Amygdala (tissue), 56 donors: ENCODE measurements around the gene RPL31.

ENCODE experiments used
- DNase-seq, 56 donors: peaks; one replicate each; lab custom pipeline; 2025; lab: John Stamatoyannopoulos, UW

Gene RPL31

DNA sequence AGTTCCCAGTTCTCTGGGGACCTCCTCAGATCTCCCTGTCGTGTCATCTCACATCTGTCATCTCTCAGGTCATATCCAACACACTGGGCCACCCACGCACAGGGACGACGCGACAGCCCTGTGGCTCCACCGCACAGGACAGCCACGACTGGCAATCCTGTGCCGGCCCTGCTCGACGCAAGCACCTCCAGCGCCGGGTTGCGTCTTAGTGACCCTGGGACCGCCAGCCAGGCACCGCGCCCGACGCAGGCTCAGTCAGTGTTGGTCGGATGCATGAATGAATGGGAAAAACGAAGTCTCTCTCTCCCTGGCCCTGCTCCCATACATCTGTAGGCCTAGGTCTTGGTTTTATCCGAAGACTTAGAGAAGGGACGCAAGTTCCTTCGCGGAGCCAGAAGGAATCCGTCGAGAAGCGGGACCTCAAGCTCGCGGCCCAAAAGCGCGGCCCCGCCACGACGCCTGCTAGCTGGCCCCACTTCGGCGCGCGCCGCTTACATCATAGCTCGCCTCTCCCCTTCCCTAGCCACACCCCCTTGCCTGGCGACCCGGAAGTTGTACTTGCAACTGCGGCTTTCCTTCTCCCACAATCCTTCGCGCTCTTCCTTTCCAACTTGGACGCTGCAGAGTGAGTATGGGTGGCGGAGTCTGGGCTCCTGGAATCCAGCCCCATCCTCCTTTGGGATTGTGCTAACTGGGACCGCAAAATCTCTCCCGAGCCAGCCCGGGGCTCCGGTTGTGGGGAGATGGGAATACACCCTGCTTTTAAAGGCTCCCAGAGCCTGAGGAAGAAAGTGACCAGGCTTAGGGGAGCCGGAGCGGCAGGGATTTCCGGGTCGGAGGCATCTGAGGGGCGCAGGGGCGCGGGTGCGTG is at the start of gene RPL31:
TSS of gene RPL31 (plus strand) at position 599 of the 871 bp plus-strand sequence. CDS start 413 bp downstream, outside the sequence.
- peak; percentile 72 to 98 (median 93) for DNase-seq

- DNase-seq, result no peak
Observed at GRCh38 chr2:100952512-100952911, 49.6 kb upstream of the RPL31 start.

DNA sequence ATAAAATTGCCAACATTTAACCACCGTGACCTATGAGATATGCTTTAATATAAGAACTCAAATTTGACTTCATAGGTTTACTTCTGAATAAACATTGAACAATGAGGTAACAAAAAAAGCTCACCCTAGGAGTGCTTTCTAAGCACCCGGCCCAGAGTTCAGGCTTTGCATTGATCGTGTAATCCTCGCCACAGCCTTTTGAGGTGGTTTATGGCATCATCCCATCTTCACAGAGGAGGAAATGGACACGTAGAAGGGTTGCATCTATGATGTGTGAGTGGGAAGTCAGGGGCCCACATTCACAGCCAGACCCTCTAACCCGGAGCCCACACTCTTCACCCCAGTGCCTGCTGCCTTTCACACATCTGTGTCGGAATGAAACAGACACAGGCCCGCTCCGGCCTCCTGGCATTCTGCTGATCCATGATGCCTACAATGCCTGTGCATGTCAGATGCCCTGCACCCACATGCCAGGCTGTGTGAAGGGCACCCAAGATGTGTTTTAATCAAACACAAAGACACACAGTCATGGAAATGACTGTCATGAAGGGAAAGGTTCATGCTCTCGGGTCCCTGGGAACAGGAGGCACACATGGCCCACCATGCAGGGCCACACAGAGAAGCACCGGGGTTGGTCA is 48.6 kb upstream of the RPL31 start:
- no peak for DNase-seq

- DNase-seq, result no peak
Observed at GRCh38 chr2:100954044-100954420, 48.1 kb upstream of the RPL31 start.

DNA sequence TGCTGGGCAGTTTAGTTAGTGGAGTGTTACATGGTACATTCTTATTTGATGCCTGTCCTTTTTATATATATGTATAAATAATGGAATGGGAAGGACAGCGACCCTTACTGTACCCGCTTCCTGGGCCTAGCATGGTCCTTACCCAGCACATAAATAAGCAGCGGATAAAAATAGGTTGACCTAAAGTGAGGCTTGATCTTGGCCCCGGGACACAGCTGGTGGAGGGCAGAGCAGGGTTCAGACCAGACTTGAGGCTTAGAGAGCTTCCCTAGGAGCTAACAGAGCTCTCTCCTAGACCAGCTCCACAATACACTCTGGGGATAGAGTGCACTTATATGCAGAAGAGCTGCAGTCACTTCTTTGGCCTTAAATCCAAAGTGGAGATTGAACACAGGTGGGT is 46.9 kb upstream of the RPL31 start:
- no peak for DNase-seq

DNA sequence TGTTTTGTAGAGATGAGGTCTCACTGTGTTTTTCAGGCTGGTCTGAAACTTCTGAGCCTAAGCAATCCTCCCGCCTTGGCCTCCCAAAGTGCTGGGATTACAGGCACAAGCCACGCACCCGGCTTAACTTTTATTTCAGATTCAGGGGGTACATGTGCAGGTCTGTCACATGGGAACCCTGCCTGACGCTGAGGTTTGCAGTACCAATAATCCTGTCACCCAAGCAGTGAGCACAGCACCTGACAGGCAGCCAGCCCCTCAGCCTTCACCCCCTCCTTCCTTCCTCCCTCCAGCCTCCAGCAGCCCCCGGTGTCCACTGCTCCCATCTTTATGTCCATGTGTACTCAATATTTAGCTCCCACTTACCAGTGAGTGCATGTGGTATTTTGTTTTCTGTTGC is 46.0 kb upstream of the RPL31 start:
- DNase-seq, result no peak

DNA sequence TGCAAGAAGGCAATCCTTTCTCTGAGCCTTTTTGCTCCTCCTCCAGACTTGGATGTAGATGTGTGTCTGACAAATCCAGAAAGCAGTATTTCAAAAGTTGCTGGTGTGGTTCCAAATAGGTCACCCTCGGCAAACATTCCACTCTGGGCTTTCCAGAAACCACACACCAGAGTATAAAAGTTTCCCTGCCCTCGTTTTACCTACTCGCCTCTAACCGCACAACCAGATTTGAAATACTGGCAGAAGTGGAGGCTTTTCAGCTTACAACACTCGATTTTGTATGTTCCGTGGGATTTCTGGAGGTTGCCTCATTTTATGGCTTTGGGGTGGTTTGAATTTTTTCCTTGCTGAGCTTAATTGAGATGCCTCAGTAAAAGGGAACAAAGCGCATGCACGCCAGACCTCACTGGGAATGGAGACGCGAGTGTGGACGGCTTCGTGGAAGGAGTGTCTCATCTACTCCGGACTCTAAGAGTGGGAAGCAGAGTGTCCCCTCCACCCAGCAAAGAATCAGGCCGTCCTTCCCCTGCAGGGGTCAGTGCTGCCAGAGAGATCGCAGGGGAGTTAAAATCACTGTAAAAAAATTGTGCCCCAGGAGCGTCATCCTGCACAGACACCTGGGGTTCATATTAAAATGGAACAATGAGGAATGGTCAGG is 44.0 kb upstream of the RPL31 start:
- peak in 3 of 56 donors; percentile 7 to 29 (median 8) for DNase-seq

DNA sequence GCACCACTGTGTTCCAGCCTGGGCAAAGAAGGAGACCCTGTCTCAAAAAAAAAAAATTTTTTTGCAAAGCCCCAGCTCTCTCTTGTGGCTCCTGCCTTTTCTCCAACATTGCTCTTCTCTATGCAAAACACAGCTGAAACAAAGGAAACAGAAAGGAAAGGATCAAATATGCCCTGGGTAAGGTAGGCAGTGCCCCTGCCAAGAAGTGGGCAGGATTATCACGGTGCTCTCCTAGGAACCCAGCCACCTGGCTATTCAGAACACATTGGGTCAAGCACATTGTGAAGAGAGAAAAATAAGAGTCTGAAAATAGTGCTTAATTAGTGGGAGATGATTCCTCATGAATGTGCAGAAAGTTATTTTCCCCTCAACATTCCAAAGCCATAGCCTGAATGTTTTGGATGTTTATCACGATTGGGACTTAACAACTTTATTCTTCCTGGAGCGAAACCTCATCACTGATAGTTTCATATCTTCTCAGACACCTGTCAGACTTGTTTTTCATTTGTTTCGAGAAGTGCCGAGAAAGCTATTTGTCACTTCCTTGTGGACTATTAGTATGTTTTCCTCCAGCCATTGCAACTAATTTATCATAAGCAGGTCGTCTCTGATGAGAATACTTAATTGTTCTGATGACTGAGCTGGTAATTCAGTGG is 42.7 kb upstream of the RPL31 start:
- no peak for DNase-seq

- DNase-seq, result no peak
Observed at GRCh38 chr2:100960688-100961087, 41.4 kb upstream of the RPL31 start.

DNA sequence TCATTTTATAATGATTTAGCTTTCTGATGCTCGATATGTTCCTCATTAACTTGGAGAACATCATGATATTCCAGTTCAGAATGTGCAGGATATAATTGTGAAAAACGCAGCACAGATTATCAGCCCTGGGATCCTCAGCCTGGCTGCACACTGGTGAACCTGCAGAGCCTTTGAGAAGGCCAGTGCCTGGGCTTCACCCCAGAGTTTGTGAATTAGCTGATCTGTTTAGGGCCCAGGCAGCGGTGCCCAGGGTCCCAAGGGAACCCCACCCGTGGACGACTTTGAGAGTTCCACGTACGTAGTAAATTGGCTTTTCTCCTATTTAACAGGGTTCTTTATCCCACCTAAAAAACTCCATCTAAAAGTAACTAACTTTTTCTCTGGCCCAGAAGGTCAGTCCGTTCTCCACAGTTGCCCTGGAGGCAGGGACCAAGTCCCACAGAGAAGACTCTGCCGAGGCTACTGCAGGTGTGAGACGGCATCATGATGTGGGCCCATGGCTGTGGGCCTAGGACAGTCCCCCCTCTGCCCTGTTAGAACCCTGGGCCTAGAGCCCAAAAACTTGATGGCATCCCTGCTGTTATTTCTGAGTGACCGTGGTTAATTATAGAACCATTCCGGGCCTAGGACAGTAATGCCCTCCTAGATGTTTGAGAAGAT is 39.6 kb upstream of the RPL31 start:
- no peak for DNase-seq

DNA sequence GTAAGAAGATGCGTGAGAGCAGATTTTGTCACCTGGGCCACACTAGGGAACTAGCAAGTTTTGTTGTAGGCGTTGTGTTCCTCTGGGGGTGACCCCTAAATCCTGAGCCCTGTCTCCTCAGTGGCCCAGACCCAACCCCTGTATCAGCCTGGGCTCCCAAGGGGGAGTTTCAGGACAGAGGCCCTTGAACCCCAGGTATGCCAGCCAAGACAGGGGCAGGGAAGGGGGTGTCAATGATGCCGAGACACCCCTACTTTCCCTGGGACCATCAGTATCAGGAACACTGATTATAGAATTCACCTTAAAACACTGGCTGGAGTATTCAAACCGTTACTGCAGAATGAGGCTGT is 39.1 kb upstream of the RPL31 start:
- no peak for DNase-seq

- no peak for DNase-seq
Observed at GRCh38 chr2:100964222-100964621, 37.9 kb upstream of the RPL31 start.

- no peak for DNase-seq
Observed at GRCh38 chr2:100964681-100965169, 37.4 kb upstream of the RPL31 start.

DNA sequence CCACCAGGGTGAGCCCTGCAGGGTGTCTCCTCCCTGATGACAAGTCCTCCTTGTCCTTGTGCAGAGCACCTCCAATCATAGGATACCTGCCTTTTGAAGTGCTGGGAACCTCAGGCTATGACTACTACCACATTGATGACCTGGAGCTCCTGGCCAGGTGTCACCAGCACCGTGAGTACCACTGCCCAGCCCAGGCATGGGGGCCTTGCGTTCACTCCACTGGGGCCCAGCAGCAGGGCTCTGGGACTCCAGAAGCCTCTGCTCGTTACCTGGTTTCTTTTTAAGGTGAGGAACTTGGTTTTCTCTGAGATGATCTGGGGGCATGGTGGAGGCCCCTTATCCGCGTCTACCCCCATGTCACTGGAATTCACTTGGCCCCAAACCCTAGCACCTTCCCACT is 36.5 kb upstream of the RPL31 start:
- no peak for DNase-seq

- no peak for DNase-seq
Observed at GRCh38 chr2:100967716-100968115, 34.4 kb upstream of the RPL31 start.

- DNase-seq, result peak in 4 of 56 donors; percentile 4 to 27 (median 18)
Observed at GRCh38 chr2:100968146-100969145, 33.6 kb upstream of the RPL31 start.

GRCh38 chr2:100969998-100970397 is 32.1 kb upstream of the RPL31 start:
- no peak for DNase-seq

DNA sequence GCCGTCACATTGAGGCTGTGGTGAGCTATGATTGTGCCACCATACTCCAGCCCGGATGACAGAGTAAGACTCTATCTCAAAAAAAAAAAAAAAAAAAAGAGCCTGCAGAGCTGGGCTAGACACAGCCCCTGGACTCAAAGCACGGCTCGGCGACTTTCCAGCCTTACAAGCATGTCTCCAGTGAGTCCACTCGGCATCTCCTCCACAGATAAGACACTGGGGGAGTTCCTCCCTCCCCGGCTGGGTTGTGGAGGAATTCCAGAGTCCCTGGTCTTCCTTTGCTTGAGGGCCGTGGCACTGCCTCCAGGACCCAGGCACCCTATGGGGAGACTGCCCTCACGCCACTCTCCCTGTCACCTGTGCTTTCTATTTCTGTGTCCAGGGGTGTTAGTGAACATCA is 30.9 kb upstream of the RPL31 start:
- no peak for DNase-seq

- no peak for DNase-seq
Observed at GRCh38 chr2:100972452-100972851, 29.6 kb upstream of the RPL31 start.
